ENCODE results near the gene GPR141. TPM values are rescaled to one million over a fixed set of nuclear protein-coding genes. Genes with fewer than 3 reads are reported as not detected.

GPR141 gene
- total RNA-seq, 1 donor from 2014 or later = not detected

DNA sequence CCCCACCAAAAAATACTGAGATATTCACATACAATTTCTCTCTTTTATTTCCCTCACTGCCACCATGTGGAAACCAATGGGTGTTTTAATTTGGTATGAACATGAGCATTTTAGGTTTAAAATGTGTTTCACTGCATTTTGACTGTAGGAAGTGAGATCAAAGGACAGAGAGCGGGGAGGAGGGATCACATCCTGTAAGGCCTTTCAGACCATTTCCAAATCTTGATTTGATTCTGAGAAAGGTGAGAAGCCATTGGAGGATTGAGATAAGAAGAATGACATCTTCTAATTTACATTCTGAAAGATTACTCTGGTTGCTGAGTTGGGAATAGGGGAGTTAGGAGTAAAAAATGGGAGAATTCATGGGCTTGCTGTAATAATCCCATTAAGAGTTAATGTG lies 42.5 kb downstream of the GPR141 start:
- no peak for DNase-seq
- no peaks in the 10 kb centered on the region for H3K27me3 Mint-ChIP-seq (ENCODE audit: unreplicated experiment)
- H3K36me3 Mint-ChIP-seq (ENCODE audit: unreplicated experiment) = no peaks in the 10 kb centered on the region
- peaks cover 5% of the 10 kb centered on the region for H3K4me1 Mint-ChIP-seq (ENCODE audit: low read depth, unreplicated experiment)
- H3K9me3 Mint-ChIP-seq (ENCODE audit: unreplicated experiment) = no peaks in the 10 kb centered on the region
- H3K27ac Mint-ChIP-seq (ENCODE audit: unreplicated experiment) = no peak overlapping the region
- no peak overlapping the region for H3K4me3 Mint-ChIP-seq (ENCODE audit: unreplicated experiment)
- TF ChIP-seq, protein P1, sequence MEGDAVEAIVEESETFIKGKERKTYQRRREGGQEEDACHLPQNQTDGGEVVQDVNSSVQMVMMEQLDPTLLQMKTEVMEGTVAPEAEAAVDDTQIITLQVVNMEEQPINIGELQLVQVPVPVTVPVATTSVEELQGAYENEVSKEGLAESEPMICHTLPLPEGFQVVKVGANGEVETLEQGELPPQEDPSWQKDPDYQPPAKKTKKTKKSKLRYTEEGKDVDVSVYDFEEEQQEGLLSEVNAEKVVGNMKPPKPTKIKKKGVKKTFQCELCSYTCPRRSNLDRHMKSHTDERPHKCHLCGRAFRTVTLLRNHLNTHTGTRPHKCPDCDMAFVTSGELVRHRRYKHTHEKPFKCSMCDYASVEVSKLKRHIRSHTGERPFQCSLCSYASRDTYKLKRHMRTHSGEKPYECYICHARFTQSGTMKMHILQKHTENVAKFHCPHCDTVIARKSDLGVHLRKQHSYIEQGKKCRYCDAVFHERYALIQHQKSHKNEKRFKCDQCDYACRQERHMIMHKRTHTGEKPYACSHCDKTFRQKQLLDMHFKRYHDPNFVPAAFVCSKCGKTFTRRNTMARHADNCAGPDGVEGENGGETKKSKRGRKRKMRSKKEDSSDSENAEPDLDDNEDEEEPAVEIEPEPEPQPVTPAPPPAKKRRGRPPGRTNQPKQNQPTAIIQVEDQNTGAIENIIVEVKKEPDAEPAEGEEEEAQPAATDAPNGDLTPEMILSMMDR (IDR thresholded peaks at IDR 0.05; ENCODE audit: partially characterized antibody, unreplicated experiment) = no peak

DNA sequence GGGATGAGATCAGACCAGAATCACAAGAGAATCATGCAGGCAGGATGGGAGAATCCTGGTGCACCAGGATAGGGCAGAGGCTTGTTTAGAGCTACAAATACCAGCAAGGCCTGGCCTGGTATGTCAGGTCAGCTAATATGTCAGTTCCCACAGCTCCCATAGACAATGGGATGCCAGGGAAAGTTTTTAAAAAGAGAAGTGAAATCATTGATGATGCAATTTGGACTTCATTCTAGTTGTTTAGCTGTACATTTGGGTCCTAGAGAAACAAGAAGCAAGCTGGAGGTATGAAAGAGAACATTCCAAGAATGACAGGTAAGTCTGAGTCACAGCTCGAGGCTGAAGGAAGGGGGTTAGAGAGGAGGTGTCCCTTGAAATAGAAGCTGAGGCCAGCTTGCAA lies 45.2 kb downstream of the GPR141 start:
- peaks cover 3% of the 10 kb centered on the region for H3K9me3 Mint-ChIP-seq (ENCODE audit: unreplicated experiment)
- DNase-seq = no peak
- TF ChIP-seq, protein P1 (IDR thresholded peaks at IDR 0.05; ENCODE audit: partially characterized antibody, unreplicated experiment) = no peak
- H3K27me3 Mint-ChIP-seq (ENCODE audit: unreplicated experiment) = no peaks in the 10 kb centered on the region
- peaks cover 4% of the 10 kb centered on the region for H3K4me1 Mint-ChIP-seq (ENCODE audit: low read depth, unreplicated experiment)
- H3K4me3 Mint-ChIP-seq (ENCODE audit: unreplicated experiment) = no peak overlapping the region
- H3K27ac Mint-ChIP-seq (ENCODE audit: unreplicated experiment) = no peak overlapping the region
- H3K36me3 Mint-ChIP-seq (ENCODE audit: unreplicated experiment) = no peaks in the 10 kb centered on the region

DNA sequence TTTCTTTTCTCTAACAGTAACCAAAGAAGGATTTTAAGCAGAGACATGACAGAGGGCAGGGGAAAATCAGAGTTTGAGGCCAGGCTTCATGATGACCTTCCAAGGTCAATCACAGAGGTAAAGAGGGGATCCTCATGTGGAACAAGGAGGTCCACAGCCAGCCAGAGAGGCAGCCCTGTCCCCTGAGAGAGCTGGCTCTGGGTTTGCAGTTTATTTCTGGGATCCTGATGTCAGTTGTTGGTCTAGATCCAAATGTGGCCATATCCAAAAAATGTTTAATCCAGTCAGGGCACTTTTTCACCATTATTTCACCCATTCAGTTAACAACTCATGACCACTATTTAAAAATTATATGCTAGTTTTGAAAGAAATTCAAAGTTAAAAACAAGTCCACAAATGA lies 45.6 kb downstream of the GPR141 start:
- Mint-ChIP-seq H3K36me3 (ENCODE audit: unreplicated experiment) (no peaks in the 10 kb centered on the region), H3K27ac (ENCODE audit: unreplicated experiment) (no peak overlapping the region), H3K4me3 (ENCODE audit: unreplicated experiment) (no peak overlapping the region), H3K9me3 (ENCODE audit: unreplicated experiment) (peaks cover 3% of the 10 kb centered on the region), H3K4me1 (ENCODE audit: low read depth, unreplicated experiment) (peaks cover 4% of the 10 kb centered on the region), H3K27me3 (ENCODE audit: unreplicated experiment) (no peaks in the 10 kb centered on the region)
- DNase-seq = no peak
- TF ChIP-seq, protein P1 (IDR thresholded peaks at IDR 0.05; ENCODE audit: partially characterized antibody, unreplicated experiment) = no peak

DNA sequence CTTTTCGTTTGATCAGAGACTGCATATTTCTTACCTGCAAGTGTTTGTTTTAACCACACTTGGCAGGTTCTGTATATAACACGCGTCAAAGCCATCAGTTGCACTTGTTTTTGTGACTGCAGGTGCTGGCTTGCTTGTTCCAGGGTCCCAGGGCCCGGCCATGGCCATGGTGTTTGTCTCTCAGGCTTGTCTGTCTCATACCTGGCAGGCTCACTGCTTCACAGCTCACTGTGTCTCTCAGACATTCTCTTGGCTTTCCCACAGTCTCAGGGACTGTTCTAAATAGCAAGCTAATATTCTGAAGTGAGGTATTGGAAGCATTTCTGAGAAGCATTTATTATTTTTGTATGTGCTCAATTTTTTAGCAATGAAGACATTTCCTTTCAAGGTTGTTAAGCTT lies 46.9 kb downstream of the GPR141 start:
- TF ChIP-seq, protein P1 (IDR thresholded peaks at IDR 0.05; ENCODE audit: partially characterized antibody, unreplicated experiment) = no peak
- Mint-ChIP-seq H3K9me3 (ENCODE audit: unreplicated experiment) (peaks cover 3% of the 10 kb centered on the region), H3K27me3 (ENCODE audit: unreplicated experiment) (no peaks in the 10 kb centered on the region), H3K4me3 (ENCODE audit: unreplicated experiment) (no peak overlapping the region), H3K36me3 (ENCODE audit: unreplicated experiment) (no peaks in the 10 kb centered on the region), H3K4me1 (ENCODE audit: low read depth, unreplicated experiment) (peaks cover 4% of the 10 kb centered on the region), H3K27ac (ENCODE audit: unreplicated experiment) (no peak overlapping the region)
- no peak for DNase-seq

DNA sequence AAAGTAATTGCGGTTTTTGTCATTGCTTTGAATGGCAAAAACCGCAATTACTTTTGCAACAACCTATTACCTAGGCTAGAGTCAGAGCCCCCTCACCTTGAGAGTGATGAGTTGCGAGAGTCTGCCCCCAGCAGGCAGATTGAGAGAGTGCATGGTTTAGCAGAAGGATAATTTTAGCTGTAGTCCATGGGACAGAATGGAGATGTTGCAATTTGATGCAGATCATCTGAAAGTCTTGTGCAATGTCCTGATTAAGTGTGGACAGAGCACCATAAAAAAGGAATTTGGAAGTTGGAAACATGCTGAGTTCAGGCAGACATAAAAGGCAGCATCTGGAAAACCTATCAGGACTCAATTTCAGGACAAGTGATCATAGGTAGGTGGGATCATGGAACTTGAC lies 48.7 kb downstream of the GPR141 start:
- H3K4me3 Mint-ChIP-seq (ENCODE audit: unreplicated experiment) = no peak overlapping the region
- peak; percentile 35 for DNase-seq
- no peak overlapping the region for H3K27ac Mint-ChIP-seq (ENCODE audit: unreplicated experiment)
- TF ChIP-seq, protein P1 (IDR thresholded peaks at IDR 0.05; ENCODE audit: partially characterized antibody, unreplicated experiment) = peak; percentile 60
- peaks cover 3% of the 10 kb centered on the region for H3K4me1 Mint-ChIP-seq (ENCODE audit: low read depth, unreplicated experiment)
- peaks cover 3% of the 10 kb centered on the region for H3K9me3 Mint-ChIP-seq (ENCODE audit: unreplicated experiment)
- no peaks in the 10 kb centered on the region for H3K27me3 Mint-ChIP-seq (ENCODE audit: unreplicated experiment)
- no peaks in the 10 kb centered on the region for H3K36me3 Mint-ChIP-seq (ENCODE audit: unreplicated experiment)
